WTC11 (cell line): Measurements from ENCODE around the gene TMEM204. TPM values are rescaled to one million over a fixed set of nuclear protein-coding genes. Genes with fewer than 3 reads are reported as not detected.
"Not testable (repeated sequence)": the region's sequence is repeated elsewhere in the genome, so short reads cannot be mapped to it uniquely, and the experiment has no call there.

ENCODE experiments used
- ATAC-seq: fragments of 200-7000 bp; cut with Tn5 transposase; 2 replicates; pipeline ENCODE4 v1.10.0; 2021; ENCODE audit warnings: mild to moderate bottlenecking, moderate library complexity
- CTCF ChIA-PET: fragments of 300-600 bp; sonication (Branson Sonifier 250); formaldehyde crosslinking; loops from one replicate; lab custom pipeline; 2021; ENCODE audit warnings: antibody characterized with exemption; lab: Charles Lee
- POLR2A ChIA-PET: fragments of 350-600 bp; sonication (Branson Sonifier 250); formaldehyde crosslinking; loops from one replicate; lab custom pipeline; 2021; ENCODE audit warnings: antibody characterized with exemption; lab: Charles Lee
- DNase-seq: peaks from one replicate; pipeline ENCODE4 v3.0.0; 2021; ENCODE audit warnings: low spot score
- H3K27ac Mint-ChIP-seq: 2 replicates; pipeline ENCODE4 v1.8.0; 2021; ENCODE audit warnings: mixed read lengths
- H3K27me3 Mint-ChIP-seq: 2 replicates; pipeline ENCODE4 v1.8.0; 2021; ENCODE audit warnings: low read depth, mild to moderate bottlenecking, moderate library complexity, mixed read lengths
- H3K36me3 Mint-ChIP-seq: 2 replicates; pipeline ENCODE4 v1.8.0; 2021; ENCODE audit warnings: mixed read lengths
- H3K4me1 Mint-ChIP-seq: 2 replicates; pipeline ENCODE4 v1.8.0; 2022; ENCODE audit warnings: mixed read lengths
- H3K4me3 Mint-ChIP-seq: 2 replicates; pipeline ENCODE4 v1.8.0; 2021; ENCODE audit warnings: mild to moderate bottlenecking, moderate library complexity, mixed read lengths
- H3K9me3 Mint-ChIP-seq: 2 replicates; pipeline ENCODE4 v1.8.0; 2021; ENCODE audit warnings: mixed read lengths
- ATF3 ChIP-seq: sonication (generic); formaldehyde crosslinking; conservative IDR thresholded peaks from 2 replicates; pipeline ENCODE4 v1.8.1; 2022; ENCODE audit warnings: mild to moderate bottlenecking, missing genetic modification reagents
- CREM ChIP-seq: sonication (generic); formaldehyde crosslinking; IDR thresholded peaks from 2 replicates; pipeline ENCODE4 v1.8.1; 2022; ENCODE audit warnings: mild to moderate bottlenecking, missing genetic modification reagents, moderate library complexity
- ETV6 ChIP-seq: sonication (generic); formaldehyde crosslinking; IDR thresholded peaks from 2 replicates; pipeline ENCODE4 v1.8.1; 2022; ENCODE audit warnings: mild to moderate bottlenecking, missing genetic modification reagents
- GRHL2 ChIP-seq: fragments of 250-450 bp; sonication (Bioruptor Pico); IDR thresholded peaks from 2 replicates; pipeline ENCODE4 v1.8.0; 2022; ENCODE audit warnings: mild to moderate bottlenecking, moderate library complexity; ENCODE audit not compliant: insufficient replicate concordance, severe bottlenecking
- MYBL2 ChIP-seq: sonication (generic); formaldehyde crosslinking; IDR thresholded peaks from 2 replicates; pipeline ENCODE4 v1.8.1; 2023; ENCODE audit warnings: mild to moderate bottlenecking, moderate library complexity, missing genetic modification reagents
- NFYB ChIP-seq: sonication (generic); formaldehyde crosslinking; conservative IDR thresholded peaks from 2 replicates; pipeline ENCODE4 v1.8.0; 2022; ENCODE audit warnings: low read depth, missing genetic modification reagents
- NR2C2 ChIP-seq: sonication (generic); formaldehyde crosslinking; IDR thresholded peaks from 2 replicates; pipeline ENCODE4 v1.8.0; 2022; ENCODE audit warnings: mild to moderate bottlenecking, missing genetic modification reagents
- OVOL2 ChIP-seq: fragments of 250-450 bp; sonication (Bioruptor Pico); IDR thresholded peaks from 2 replicates; pipeline ENCODE4 v1.9.0; 2021; ENCODE audit warnings: mild to moderate bottlenecking, borderline replicate concordance
- PRDM15 ChIP-seq: sonication (generic); formaldehyde crosslinking; IDR thresholded peaks from 2 replicates; pipeline ENCODE4 v1.8.0; 2022; ENCODE audit warnings: missing genetic modification reagents
- PRRX2 ChIP-seq: fragments of 250-450 bp; sonication (Bioruptor Pico); IDR thresholded peaks from 2 replicates; pipeline ENCODE4 v1.8.0; 2021; ENCODE audit warnings: mild to moderate bottlenecking
- SMAD3 ChIP-seq: sonication (generic); formaldehyde crosslinking; IDR thresholded peaks from 2 replicates; pipeline ENCODE4 v1.8.0; 2022; ENCODE audit warnings: missing genetic modification reagents, mild to moderate bottlenecking, borderline replicate concordance
- SP1 ChIP-seq: sonication (generic); formaldehyde crosslinking; conservative IDR thresholded peaks from 2 replicates; pipeline ENCODE4 v1.8.1; 2022; ENCODE audit warnings: missing genetic modification reagents
- ZBTB43 ChIP-seq: sonication (generic); formaldehyde crosslinking; IDR thresholded peaks from 2 replicates; pipeline ENCODE4 v1.8.1; 2023; ENCODE audit warnings: mild to moderate bottlenecking, missing genetic modification reagents
- ZNF121 ChIP-seq: sonication (generic); formaldehyde crosslinking; IDR thresholded peaks from 2 replicates; pipeline ENCODE4 v1.8.0; 2023; ENCODE audit warnings: missing genetic modification reagents
- ZNF281 ChIP-seq: sonication (generic); formaldehyde crosslinking; IDR thresholded peaks from 2 replicates; pipeline ENCODE4 v1.8.0; 2023; ENCODE audit warnings: mild to moderate bottlenecking, missing genetic modification reagents
- ZNF317 ChIP-seq: sonication (generic); formaldehyde crosslinking; IDR thresholded peaks from 2 replicates; pipeline ENCODE4 v1.8.1; 2023; ENCODE audit warnings: low read depth, mild to moderate bottlenecking, moderate library complexity, missing genetic modification reagents, borderline replicate concordance
- ZNF396 ChIP-seq: fragments of 250-450 bp; sonication (Bioruptor Pico); IDR thresholded peaks from 2 replicates; pipeline ENCODE4 v1.8.0; 2021; ENCODE audit warnings: mild to moderate bottlenecking, moderate library complexity, borderline replicate concordance
- ZNF416 ChIP-seq: fragments of 250-450 bp; sonication (Bioruptor Pico); IDR thresholded peaks from 2 replicates; pipeline ENCODE4 v1.9.0; 2021; ENCODE audit warnings: mild to moderate bottlenecking, inconsistent platforms
- total RNA-seq: library from RNA; stranded (reverse); gene quantifications from 3 replicates; pipeline ENCODE4 v1.2.3, GENCODE V29; 2021
- TF ChIP-seq, protein P1 (sequence below): fragments of 250-450 bp; sonication (Bioruptor Pico); IDR thresholded peaks from 2 replicates; pipeline ENCODE4 v1.9.0; 2021; ENCODE audit warnings: mild to moderate bottlenecking
- TF ChIP-seq, protein P2 (sequence below): sonication (generic); formaldehyde crosslinking; IDR thresholded peaks from 2 replicates; pipeline ENCODE4 v1.8.1; 2022; ENCODE audit warnings: mild to moderate bottlenecking, moderate library complexity, missing genetic modification reagents

Gene TMEM204
- total RNA-seq, 1 experiment from 2014 or later = 0.35 TPM

DNA sequence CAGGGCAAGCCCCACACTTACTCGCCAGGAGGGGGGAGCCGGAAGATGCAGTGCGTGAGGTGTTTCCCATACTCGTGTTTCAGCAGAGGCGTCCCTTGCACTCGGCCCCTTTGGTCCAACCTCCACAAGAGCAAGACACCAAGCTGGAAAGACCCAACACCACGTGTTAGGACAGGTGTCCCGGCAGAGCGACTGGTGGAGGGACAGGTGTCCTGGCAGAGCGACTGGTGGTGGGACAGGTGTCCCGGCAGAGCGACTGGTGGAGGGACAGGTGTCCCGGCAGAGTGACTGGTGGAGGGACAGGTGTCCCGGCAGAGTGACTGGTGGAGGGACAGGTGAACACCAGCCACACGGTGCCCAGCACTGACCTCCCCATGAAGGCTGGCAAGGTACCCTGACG is 59.0 kb downstream of the TMEM204 start (continued):
- TF ChIP-seq PRDM15 (CRISPR knock-in tag) (no peak), SMAD3 (CRISPR knock-in tag) (no peak), ATF3 (CRISPR knock-in tag) (no peak), ZNF317 (CRISPR knock-in tag) (no peak), OVOL2 (CRISPR knock-in tag) (no peak), ZNF281 (no peak), PRRX2 (CRISPR knock-in tag) (no peak), NFYB (CRISPR knock-in tag) (no peak), CREM (CRISPR knock-in tag) (no peak), NR2C2 (no peak), SP1 (CRISPR knock-in tag) (no peak), ZNF396 (no peak)
- TF ChIP-seq, protein P1, sequence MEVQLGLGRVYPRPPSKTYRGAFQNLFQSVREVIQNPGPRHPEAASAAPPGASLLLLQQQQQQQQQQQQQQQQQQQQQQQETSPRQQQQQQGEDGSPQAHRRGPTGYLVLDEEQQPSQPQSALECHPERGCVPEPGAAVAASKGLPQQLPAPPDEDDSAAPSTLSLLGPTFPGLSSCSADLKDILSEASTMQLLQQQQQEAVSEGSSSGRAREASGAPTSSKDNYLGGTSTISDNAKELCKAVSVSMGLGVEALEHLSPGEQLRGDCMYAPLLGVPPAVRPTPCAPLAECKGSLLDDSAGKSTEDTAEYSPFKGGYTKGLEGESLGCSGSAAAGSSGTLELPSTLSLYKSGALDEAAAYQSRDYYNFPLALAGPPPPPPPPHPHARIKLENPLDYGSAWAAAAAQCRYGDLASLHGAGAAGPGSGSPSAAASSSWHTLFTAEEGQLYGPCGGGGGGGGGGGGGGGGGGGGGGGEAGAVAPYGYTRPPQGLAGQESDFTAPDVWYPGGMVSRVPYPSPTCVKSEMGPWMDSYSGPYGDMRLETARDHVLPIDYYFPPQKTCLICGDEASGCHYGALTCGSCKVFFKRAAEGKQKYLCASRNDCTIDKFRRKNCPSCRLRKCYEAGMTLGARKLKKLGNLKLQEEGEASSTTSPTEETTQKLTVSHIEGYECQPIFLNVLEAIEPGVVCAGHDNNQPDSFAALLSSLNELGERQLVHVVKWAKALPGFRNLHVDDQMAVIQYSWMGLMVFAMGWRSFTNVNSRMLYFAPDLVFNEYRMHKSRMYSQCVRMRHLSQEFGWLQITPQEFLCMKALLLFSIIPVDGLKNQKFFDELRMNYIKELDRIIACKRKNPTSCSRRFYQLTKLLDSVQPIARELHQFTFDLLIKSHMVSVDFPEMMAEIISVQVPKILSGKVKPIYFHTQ (CRISPR knock-in tag) = no peak

DNA sequence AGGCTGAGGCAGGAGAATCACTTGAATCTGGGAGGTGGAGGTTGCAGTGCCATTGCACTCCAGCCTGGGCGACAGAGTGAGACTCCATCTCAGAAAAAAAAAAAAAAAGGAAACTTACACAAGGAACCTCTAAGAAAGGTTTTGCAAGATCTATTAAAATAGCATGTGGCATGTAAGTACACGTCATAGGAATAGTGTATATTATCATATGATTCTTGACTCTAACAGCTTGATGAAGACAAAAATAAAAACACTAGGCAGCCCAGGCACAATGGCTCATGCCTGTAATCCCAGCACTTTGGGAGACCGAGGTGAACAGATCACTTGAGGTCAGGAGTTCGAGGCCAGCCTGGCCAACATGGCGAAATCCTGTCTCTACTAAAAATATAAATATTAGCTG is 62.0 kb downstream of the TMEM204 start:
- H3K4me3 Mint-ChIP-seq, POLR2A ChIA-PET, CTCF ChIA-PET, DNase-seq, H3K4me1 Mint-ChIP-seq, H3K27me3 Mint-ChIP-seq, ATAC-seq, H3K27ac Mint-ChIP-seq: not testable (repeated sequence)
- Mint-ChIP-seq H3K36me3 (peaks cover 27% of the 10 kb centered on the region), H3K9me3 (peaks cover 23% of the 10 kb centered on the region)

- POLR2A ChIA-PET = no interaction called here
- H3K36me3 Mint-ChIP-seq = peaks cover 37% of the 10 kb centered on the region
- H3K4me3 Mint-ChIP-seq = no peak overlapping the region
- H3K9me3 Mint-ChIP-seq = peaks cover 23% of the 10 kb centered on the region
- peaks cover 10% of the 10 kb centered on the region for H3K27me3 Mint-ChIP-seq
- CTCF ChIA-PET = no interaction called here
- no peak for TF ChIP-seq MYBL2 (CRISPR knock-in tag)
- TF ChIP-seq SP1 (CRISPR knock-in tag) = no peak
- TF ChIP-seq ZBTB43 (CRISPR knock-in tag) = no peak
- TF ChIP-seq, protein P2, sequence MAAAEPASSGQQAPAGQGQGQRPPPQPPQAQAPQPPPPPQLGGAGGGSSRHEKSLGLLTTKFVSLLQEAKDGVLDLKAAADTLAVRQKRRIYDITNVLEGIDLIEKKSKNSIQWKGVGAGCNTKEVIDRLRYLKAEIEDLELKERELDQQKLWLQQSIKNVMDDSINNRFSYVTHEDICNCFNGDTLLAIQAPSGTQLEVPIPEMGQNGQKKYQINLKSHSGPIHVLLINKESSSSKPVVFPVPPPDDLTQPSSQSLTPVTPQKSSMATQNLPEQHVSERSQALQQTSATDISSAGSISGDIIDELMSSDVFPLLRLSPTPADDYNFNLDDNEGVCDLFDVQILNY = no peak
- TF ChIP-seq ETV6 (CRISPR knock-in tag) = no peak
- no peak for TF ChIP-seq CREM (CRISPR knock-in tag)
- TF ChIP-seq ZNF121 (CRISPR knock-in tag) = no peak
- no peak for TF ChIP-seq ZNF416 (CRISPR knock-in tag)
- TF ChIP-seq GRHL2 (CRISPR knock-in tag) = no peak
- TF ChIP-seq, all 79 proteins: peak for 0
- Mint-ChIP-seq H3K27ac (no peak overlapping the region), H3K4me1 (no peaks in the 10 kb centered on the region)
- ATAC-seq = no peak
- no peak for DNase-seq
These were observed 63.0 kb downstream of the TMEM204 start for GRCh38 chr16:1596516-1596915.
